T-helper 2 cell (primary cell): ENCODE results near the gene CDHR3.
"Not testable (repeated sequence)": the region's sequence is repeated elsewhere in the genome, so short reads cannot be mapped to it uniquely, and the experiment has no call there.

Experiments used
- DNase-seq, 5 experiments: peaks; one replicate each; pipeline versions ENCODE4 v3.0.0 to v3.0.0-alpha.2; 2012 to 2022
- total RNA-seq, 2 donors: gene quantifications; one replicate each; lab custom pipeline; 2026; lab: John Stamatoyannopoulos, UW

Gene CDHR3, protein sequence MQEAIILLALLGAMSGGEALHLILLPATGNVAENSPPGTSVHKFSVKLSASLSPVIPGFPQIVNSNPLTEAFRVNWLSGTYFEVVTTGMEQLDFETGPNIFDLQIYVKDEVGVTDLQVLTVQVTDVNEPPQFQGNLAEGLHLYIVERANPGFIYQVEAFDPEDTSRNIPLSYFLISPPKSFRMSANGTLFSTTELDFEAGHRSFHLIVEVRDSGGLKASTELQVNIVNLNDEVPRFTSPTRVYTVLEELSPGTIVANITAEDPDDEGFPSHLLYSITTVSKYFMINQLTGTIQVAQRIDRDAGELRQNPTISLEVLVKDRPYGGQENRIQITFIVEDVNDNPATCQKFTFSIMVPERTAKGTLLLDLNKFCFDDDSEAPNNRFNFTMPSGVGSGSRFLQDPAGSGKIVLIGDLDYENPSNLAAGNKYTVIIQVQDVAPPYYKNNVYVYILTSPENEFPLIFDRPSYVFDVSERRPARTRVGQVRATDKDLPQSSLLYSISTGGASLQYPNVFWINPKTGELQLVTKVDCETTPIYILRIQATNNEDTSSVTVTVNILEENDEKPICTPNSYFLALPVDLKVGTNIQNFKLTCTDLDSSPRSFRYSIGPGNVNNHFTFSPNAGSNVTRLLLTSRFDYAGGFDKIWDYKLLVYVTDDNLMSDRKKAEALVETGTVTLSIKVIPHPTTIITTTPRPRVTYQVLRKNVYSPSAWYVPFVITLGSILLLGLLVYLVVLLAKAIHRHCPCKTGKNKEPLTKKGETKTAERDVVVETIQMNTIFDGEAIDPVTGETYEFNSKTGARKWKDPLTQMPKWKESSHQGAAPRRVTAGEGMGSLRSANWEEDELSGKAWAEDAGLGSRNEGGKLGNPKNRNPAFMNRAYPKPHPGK
- 14.7 to 37.0 reads per million in 2 donors for total RNA-seq

DNA sequence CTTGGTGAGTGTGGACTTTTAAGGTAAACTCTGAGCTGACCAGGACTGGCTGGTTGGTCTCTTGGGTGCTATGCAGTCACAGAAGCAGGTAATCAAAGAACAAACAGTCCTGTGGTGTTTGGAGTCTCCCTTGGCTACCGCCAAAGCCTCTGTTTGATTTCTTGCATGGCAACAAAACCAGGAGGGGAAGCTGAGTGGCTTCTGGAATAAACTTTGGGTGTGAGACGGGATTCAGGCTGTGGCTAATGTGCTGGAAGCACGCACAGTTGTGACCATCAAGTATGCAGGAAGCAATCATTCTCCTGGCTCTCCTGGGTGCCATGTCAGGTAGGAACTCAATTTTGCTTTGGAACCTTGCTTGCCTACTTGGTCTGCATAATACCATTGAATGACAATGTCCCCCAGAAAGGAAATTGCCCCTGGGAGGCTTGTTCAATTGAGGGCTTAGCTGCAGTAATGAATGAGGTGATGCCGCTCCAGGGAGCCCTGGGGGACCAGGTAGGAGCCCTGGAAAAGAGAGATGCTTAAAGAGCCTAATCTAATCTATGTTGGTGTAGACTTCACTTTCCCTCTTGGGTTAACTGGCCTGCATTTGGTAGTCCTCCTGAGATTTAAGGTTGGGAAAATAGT is at the start of gene CDHR3:
TSS of gene CDHR3 (plus strand) at position 227 of the 630 bp plus-strand sequence. CDS start at position 282, 55 bp downstream.
- DNase-seq = no peak

DNA sequence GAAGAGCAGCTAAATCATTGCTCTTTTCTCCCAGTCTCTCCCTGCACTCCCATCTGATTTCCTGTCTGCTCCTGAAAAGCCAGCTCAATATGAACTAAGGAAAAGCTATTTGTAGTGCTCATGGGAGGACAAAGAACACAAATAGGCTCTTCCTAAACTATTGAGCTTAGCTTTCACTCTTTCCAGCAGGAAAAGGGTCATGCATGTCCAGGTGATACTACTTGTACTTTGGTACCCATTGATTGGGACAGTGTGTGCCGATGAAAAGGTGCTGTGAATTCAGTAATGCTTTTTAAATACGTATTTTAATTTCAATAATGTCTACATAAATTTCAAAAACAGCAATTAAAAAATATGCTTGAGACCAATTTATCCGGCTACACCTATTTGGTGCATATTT is 49.1 kb upstream of the CDHR3 start:
- no peak for DNase-seq

DNA sequence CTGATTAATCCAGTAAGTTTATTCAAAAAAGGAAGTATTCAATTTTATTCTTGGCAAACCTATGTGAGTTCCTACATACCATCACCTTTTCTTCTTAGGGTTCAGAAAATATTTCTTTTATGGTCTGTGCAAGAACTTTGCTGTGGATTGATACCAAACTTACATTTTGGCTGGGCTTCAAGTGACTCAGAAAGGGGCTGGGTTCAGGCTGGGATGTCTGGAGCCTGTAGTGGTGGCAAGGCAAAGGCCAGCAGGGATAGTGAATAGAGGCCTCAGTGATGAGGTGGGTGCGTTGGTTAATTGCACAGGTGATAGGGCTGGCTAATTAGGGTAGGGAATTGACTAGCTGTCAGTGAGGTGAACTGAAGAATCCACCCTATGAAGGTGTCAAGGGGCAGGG is 46.5 kb upstream of the CDHR3 start:
- DNase-seq = no peak

DNA sequence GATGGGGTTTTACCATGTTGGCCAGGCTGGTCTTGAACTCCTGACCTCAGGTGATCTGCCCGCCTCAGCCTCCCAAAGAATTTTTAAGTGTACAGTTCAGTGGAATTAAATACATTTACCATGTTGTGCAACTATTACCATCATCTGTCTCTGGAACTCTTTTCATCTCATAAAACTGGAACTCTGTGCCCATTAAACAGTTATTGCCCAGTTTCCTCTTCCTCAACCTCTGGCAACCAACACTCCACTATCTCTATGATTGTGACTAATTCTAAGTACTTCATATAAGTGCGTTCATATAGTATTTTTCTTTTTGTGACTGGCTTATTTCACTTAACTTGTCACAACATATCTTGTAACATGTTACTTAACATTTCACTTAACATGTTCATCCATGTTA is 45.4 kb upstream of the CDHR3 start:
- no peak for DNase-seq

DNA sequence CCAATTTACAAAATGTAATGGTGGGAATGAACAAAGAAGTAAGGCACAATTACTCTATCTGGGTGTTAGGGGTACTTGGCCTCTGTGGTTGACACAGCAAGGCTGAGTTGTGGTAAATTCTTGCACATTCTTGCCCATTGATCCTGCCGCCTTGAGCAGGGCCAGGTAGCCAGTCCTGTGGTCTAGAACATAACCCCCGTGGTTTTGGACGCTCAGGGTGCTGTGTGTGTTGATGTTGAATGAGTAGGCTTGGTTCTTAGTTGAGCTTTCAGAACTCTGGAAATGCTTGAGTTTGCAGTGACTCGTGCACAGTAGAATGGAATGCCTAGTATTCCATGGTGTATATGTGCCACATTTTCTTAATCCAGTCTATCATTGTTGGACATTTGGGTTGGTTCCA is 42.3 kb upstream of the CDHR3 start:
- no peak for DNase-seq

DNA sequence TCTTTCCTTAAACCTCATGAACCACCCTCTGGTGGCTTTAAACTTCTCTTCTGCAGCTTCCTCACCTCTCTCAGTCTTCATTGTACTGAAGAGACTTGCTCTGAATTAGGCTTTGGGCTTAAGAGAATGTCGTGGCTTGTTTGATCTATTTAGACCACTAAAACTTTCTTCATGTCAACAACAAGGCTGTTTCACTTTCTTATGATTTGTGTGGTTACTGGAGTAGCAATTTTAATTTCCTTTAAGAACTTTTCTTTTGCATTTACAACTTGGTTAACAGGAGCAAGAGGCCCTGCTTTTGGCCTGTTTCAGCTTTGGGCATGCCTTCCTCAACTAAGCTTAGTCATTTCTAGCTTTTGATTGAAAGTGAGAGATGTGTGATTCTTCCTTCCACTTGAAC is 38.1 kb upstream of the CDHR3 start:
- DNase-seq = peak in 2 of 5 experiments; percentile 21 to 92

DNA sequence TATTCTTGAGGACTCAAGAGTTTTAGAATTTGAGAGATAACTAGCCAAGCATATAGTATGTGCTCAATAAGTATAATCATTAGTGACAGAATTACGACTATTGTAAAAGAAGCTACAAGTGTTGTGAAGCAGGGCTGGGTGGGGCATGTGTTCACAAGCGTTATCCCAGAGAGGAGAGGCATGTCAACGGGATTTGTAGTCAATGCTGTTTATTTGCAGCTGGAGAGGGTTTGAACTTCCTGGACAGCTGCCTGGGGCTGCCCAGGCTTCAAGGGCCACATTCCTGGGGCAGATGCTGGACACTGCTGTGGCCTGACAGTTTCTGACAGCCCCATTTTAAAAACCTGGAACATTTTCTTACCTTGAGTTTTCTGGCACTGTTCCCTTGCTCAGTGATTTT is 36.9 kb upstream of the CDHR3 start:
- no peak for DNase-seq

DNA sequence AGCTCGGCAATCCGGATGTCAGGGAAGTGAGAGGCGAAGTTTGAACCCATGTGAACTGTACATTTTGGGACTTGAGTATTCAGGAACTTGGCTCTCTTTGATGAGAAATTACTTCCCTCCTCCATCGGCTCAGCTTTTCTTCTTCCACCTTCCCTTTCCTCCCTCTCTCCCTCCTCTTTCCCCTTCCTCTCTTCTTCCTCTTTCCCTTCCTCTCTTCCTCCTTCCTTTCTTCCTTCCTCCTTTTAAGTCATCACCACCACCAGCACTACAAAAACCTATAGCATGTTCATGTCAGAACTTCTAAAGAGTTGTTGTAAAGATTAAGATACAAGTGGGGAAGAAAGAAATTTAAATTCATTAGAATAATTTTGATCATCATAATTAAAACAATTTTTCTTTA is 31.9 kb upstream of the CDHR3 start:
- DNase-seq = no peak

DNA sequence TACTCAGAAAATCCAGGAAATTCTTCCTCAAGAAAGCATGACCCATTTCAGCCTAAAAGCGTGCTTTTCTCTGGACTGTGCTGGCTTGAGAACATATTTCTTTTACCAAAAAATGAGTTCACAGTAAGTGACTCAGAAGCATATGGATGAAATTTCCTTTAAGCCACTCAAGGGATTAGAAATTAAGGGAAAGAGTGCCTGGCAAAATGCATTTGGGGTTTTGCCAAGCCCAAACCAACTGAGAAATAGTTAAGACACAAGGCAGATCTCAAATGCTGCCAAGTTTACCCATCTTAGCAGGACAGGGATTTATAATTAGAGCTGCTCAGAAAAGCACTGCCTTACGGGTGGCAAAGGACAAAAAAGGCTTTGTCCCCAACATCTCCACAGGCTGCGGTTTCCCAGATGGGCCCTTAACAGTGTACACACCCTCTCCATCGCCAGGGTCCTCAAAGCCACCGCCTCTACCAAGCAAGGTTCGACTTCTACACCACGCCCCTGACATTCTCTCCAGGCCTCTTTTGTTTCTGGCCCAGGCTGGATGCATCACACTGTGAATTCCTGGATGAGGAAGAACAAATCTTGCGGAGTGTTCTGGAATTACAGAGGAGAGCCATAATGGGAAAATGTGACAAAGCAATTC is 30.1 kb upstream of the CDHR3 start:
- no peak for DNase-seq

DNA sequence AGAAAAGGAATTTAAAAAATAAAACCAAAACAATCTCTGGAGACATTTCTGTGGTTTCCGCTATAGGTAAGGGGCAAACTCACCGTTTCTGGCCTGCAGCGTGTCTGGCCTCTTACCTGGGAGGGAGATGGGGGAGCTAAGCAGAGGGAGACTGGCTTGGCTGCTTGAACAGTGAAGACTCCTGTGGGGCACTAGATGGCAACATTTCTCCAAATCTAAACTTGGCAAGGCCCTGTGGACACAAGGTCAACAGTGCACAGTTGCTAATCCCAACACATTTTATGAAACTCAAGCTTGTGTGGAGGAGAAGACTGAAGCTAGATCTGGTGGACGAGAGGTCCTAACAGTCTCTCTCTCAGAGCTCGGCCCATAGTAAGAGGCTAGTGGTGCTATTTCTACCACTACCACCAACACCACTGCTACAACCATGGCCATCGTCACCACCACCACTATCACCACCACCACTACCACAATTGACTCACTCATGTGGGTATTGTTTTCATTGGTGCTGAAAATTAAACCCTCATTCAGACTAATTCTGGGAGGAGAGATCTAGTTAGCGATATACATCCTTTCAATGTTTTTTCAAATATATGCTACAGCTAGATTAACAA is 28.4 kb upstream of the CDHR3 start:
- DNase-seq = peak in 1 of 5 experiments; percentile 37

DNA sequence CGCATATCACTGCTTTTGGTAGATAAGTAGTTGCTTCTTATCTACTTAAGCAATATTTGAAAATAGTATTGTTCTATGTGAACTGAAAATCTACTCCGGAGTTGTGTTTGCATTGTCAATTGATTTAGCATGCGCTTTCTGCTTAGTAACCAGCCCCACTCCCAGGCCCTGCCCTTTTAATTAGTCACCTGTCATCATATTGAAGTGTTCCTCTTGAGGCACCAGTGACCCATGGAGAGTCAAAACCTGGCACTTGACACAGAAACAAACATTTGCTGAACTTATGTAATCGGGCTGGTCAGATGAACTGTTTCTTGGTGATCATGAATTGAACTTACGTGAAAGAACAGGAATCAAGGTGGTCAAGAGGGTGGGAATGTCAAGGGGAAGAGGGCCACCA is 27.8 kb upstream of the CDHR3 start:
- DNase-seq = no peak

DNA sequence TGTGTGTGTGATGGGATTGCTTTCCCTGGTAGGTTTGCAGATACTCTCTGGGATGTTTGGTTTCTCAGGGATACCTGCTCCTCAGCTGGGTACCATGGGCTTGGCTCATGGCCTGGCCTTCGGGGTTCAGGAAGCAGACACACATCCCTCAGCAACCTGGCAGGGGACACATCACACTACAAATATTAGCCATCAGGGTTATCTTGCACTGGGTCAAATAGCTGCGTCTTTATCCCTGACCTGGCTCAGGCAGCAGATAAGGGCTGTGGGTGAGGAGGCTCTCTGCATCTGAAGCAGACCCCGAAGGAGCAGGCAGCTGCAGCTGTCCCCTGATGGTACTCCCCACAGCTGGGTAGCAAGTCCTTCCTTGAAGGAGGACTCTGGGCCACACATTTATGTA is 25.7 kb upstream of the CDHR3 start:
- DNase-seq = no peak

DNA sequence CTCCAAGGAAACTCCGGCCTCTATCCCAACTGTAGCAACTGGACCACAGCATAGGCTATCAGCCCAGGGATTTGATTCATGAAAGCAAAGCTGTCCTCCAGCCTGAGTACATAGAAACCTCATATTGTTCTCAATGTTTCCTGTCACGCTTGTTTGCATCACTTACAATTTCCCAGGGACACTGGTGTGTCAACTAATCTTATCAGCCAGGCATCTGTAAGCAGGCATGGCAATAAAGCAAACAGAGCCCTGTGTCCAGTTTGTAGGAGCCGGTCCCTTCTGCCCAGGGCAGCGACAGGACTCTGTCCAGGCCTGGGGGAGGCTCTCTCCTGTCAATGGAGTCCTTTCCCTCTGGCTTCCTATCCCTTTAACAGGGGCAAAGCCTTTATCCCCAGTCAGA is 23.0 kb upstream of the CDHR3 start:
- DNase-seq = no peak

DNA sequence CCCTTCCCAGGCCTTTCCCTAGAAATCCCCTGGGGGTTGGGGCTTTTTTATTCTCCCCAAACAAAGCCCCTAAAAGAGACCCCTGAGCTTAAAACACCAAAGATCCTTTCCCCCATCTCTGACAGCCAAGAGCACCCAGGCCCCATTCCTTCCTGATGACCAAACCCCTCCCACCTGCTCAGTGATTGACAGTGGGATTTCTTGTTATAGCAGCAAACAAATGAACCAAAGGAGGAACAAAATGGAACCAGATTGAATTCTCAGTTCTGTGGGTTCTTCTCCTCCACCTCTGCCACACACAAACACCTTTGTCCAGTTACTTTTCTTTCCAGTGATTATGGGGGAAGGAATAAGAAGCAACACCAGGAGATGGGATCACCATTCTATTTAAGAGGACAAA is 21.5 kb upstream of the CDHR3 start:
- DNase-seq = no peak

DNA sequence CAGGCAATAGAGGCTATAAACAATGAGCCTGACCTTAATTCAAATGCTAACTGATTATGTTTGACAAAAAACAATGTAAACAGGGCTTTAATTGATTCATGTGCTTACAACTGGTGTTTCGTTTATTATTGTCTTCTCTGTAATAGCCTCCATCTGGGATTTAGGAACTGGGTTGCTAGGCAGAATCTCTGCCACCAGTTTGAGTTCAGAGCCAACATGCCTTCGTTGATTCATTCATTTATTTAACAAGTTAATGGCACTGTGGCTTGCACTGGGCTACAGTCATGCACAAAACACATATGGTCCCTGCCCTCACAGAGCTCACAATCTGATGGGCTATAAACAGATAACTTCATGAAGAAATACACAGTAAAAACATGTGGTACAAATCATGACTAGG is 19.6 kb upstream of the CDHR3 start:
- no peak for DNase-seq

DNA sequence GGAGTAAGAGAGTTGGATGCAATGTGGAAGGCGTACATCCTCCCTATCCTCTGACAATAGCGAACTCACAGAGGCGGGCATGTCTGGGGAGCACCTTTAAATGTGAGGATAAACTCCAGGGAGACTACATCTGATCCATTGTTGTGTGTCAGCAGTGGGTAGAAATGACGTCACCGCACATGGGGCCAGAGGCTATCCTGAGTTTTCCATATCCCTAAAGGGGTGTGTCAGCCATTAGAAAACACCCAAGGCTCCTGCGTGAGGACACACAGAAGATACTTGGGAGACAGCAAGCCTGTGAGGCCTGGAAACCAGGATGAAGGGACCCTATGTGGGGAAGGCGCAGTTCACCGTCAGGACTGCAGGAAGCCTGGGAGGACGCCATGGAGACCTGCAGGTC is 17.2 kb upstream of the CDHR3 start:
- no peak for DNase-seq

DNA sequence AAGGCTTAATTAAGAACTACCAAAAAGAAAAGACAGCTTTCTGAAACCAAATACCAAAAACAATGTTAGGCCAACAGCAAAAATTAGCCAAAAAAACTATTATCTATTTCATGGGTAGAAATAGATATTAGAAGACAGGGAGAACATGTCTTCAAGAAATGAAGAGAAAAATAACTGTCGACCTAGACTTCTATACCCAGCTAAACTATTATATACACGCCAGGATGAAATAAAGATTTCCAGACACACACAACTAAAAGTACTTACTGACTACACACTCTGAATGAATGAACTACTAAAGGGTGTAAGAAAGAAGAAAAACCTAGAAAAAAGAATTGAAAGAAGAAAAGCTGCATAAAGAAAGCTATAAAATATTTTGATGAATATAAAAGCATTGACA is 11.5 kb upstream of the CDHR3 start:
- no peak for DNase-seq

DNA sequence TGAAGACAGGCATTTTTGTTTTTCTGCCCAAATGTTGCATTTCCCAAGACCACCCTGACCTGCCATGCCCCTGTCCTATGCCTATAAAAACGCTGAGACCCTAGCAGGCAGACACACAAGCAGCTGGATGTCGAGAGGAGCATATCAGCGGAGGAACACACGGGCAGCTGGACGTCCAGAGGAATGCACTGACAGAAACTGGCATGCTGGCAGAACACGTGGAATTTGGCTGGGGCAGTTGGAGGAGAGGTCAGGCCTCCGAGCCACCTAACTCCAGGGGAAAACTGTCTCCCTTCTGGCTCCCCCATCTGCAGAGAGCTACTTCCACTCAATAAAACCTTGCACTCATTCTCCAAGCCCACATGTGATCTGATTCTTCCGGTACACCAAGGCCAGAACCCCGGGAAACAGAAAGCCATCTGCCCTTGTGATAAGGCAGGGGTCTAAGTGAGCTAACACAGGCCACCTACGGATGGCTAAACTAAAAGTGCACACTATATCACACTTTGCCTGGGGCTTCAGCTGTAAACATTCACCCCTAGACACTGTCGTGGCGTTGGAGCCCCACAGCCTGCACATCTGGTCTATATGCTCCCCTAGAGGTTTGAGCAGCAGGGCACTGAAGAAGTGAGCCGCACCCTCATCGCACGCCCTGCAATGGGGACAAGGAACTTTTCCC is 10.0 kb upstream of the CDHR3 start:
- no peak for DNase-seq

DNA sequence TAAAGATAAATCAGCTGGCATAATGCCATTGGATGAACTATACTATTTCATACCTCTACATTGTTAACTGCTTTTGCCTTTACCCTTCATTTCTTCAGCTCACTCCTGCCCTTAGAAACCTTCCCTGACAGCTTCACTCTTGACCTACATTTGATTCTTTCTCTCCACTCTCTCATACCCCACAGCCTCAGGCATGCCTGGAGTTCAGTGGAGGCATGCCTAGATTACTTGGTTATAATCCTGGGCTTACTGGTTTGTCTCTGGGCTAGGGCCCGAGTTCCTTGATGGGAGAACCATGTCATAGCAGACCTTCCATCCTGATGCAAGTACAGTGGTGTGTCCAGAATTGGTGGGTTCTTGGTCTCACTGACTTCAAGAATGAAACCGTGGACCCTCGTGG is 8.4 kb upstream of the CDHR3 start:
- DNase-seq = no peak

DNA sequence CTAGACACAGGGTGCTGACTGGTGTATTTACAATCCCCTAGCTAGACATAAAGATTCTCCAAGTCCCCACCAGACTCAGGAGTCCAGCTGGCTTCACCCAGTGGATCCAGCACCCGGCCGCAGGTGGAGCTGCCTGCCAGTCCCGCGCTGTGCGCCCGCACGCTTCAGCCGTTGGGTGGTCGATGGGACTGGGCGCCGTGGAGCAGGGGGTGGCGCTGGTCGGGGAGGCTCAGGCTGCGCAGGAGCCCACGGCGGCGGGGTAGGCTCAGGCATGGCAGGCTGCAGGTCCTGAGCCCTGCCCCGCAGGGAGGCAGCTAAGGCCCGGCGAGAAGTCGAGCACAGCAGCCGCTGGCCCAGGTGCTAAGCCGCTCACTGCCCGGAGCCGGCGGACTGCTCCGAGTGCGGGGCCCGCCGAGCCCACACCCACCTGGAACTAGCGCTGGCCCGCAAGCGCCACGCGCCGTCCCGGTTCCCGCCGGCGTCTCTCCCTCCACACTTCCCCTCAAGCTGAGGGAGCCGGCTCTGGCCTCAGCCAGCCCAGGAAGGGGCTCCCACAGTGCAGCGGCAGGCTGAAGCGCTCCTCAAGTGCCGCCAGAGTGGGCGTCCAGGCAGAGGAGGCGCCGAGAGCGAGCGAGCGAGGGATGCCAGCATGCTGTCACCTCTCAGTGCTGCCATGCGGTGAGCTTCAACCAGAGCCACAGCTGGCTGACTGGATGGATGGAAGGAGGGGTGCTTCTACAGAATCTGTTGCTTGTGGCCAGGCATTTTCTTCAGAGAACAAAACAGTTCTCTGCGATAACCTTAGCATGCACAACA is 7.2 kb upstream of the CDHR3 start:
- not testable (repeated sequence) for DNase-seq

DNA sequence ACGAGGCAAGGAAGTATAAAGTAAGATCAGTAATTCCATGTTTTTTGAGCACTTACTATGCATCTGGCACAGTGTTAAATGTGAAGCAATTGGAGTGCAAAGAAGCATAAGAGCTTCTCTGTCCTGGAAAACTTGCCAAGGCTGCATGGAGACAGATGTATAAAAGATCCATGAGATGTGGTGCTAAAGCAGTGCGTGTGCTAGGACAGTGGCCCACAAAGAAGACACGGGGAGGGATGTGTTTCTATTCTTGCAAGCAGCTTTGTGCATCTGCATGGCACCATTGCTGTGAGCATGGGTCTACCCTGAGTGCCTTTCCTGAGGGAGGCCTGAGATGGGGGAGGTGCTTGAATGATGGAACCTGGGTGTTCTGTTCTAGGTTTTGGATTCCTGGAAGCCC is 5.1 kb upstream of the CDHR3 start:
- DNase-seq = no peak
